ENCODE data around the gene INTS11.

The INTS11 gene

GRCh38 chr1:1306661-1307260 is 17.7 kb downstream of the INTS11 start (continued):
- 0 out of 2 replicates have a peak, but pooled peaks have one; percentile 12 for TF ChIP-seq ZNF2 (tag by site-specific recombination; IDR thresholded peaks at IDR 0.05)
- peak; percentile 14; the same call in 1 of the 2 replicates for TF ChIP-seq ZNF18 (tag by site-specific recombination; IDR thresholded peaks at IDR 0.05)
- TF ChIP-seq ZNF214 (tag by site-specific recombination; IDR thresholded peaks at IDR 0.05; ENCODE audit: borderline replicate concordance), result no peak
- TF ChIP-seq ZNF335 (tag by site-specific recombination; conservative IDR thresholded peaks at IDR 0.05), result no peak
- peak; percentile 49; the same call in 1 of the 2 replicates for TF ChIP-seq SCRT2 (tag by site-specific recombination; IDR thresholded peaks at IDR 0.05)

GRCh38 chr1:1306070-1306660 is 18.3 kb downstream of the INTS11 start:
- H3K4me1 ChIP-seq (ENCODE audit: control insufficient read depth, insufficient read depth, low read length), result peaks cover 20% of the 10 kb centered on the region
- TF ChIP-seq GLIS2 (tag by site-specific recombination; IDR thresholded peaks at IDR 0.05) (peak; percentile 48), ZNF423 (tag by site-specific recombination; IDR thresholded peaks at IDR 0.05) (peak; percentile 45; the same call in 1 of the 2 replicates), ZNF280D (tag by site-specific recombination; IDR thresholded peaks at IDR 0.05) (no peak), CTCF (tag by site-specific recombination; IDR thresholded peaks at IDR 0.05) (peak; percentile 18; the same call in 1 of the 2 replicates), REPIN1 (tag by site-specific recombination; IDR thresholded peaks at IDR 0.05; ENCODE audit: low read depth) (no peak), EGR2 (tag by site-specific recombination; IDR thresholded peaks at IDR 0.05; ENCODE audit: low read depth) (peak; percentile 46; the same call in 1 of the 2 replicates), ZBTB6 (tag by site-specific recombination; IDR thresholded peaks at IDR 0.05) (peak; percentile 23; the same call in 1 of the 2 replicates), ZSCAN30 (tag by site-specific recombination; IDR thresholded peaks at IDR 0.05) (0 out of 2 replicates have a peak, but pooled peaks have one; percentile 12), IKZF3 (tag by site-specific recombination; IDR thresholded peaks at IDR 0.05) (peak; percentile 50; the same call in 1 of the 2 replicates)
- ChIA-PET CTCF (no interaction called here), POLR2A (interaction anchor here (1.3 kb wide), 1 partner anchor 12 kb away, joined by 4 read pairs; no protein-coding TSS in a partner anchor)
- peaks cover 0 to 28% of the 10 kb centered on the region in 2 experiments; a peak in 2 of 3 replicates for H3K36me3 ChIP-seq (ENCODE audit: control insufficient read depth in 2 of 2, insufficient read depth in 1 of 2, low read length in 2 of 2)
- H3K9me3 ChIP-seq (ENCODE audit: control insufficient read depth, insufficient read depth, low read depth, low read length), result no peaks in the 10 kb centered on the region
- peak overlapping the region; percentile 63; the same call in 1 of the 2 replicates for H3K4me3 ChIP-seq (ENCODE audit: low read depth, low read length)
- peak overlapping the region; percentile 43; the same call in 1 of the 2 replicates for H3K27ac ChIP-seq (ENCODE audit: extremely low read depth, low read depth, low read length)

Measured in HEK293 (cell line).